ENCODE data around the gene NMRAL1. TPM values are rescaled to one million over a fixed set of nuclear protein-coding genes. Genes with fewer than 3 reads are reported as not detected.

The NMRAL1 gene
- total RNA-seq, 1 donor from 2014 or later: 28.5 TPM

DNA sequence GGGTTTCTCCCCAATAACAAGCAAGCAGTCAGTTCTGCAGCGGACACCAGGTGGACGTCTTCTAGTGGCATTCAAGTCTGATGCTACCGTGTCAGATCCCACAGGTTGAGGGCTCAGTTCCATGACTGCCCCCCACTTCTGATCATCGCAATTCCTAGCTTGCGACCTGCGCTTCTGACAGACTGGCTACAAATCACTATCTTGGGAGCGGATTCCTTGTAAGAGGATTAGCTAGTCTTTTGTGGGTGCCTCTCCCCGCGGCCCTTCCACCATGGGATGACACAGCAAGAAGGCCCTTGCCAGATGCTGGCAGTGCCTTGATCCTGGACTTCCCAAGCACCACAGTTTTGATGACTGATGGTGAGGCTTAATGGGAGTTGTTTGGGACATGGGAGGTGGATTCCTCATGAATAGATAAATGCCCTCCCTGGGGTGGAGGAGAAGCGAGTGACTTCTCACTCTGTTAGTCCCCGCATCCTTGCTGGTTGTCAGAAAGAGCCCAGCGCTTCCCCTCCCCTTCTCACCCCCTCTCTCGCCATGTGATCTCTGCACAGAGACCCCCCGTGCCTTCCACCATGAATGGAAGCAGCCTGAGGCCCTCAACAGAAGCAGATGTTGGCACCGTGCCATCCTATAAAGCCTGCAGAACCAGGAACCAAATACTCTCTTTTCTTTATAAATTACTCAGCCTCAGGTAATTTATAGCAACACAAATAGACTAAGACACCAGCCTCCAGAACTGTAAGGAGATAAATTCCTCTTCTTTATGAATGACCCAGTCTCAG is 45.0 kb upstream of the NMRAL1 start:
- H3K4me2 ChIP-seq (ENCODE audit: low read length): no peak overlapping the region
- no peak overlapping the region for H2AFZ ChIP-seq (ENCODE audit: low read depth, low read length)
- no peaks in the 10 kb centered on the region for H3K9me3 ChIP-seq (ENCODE audit: insufficient read depth, low read depth, low read length)
- Mint-ChIP-seq H3K9me3 (ENCODE audit: unreplicated experiment) (peaks cover 2% of the 10 kb centered on the region), H3K4me1 (ENCODE audit: low read depth, unreplicated experiment) (peaks cover 22% of the 10 kb centered on the region), H3K36me3 (ENCODE audit: low read depth, unreplicated experiment) (peaks cover 13% of the 10 kb centered on the region), H3K27ac (ENCODE audit: unreplicated experiment) (no peak overlapping the region), H3K4me3 (ENCODE audit: unreplicated experiment) (peak overlapping the region; percentile 54), H3K27me3 (ENCODE audit: low read depth, unreplicated experiment) (no peaks in the 10 kb centered on the region)
- peaks cover 56% of the 10 kb centered on the region for H4K20me1 ChIP-seq (ENCODE audit: insufficient read depth, low read length)
- no peaks in the 10 kb centered on the region for H3K4me1 ChIP-seq (ENCODE audit: insufficient read depth, low read length)
- H3K36me3 ChIP-seq (ENCODE audit: insufficient read depth, low read length): no peaks in the 10 kb centered on the region
- DNase-seq (ENCODE audit: low read depth): no peak
- peaks cover 7% of the 10 kb centered on the region for H3K79me2 ChIP-seq (ENCODE audit: insufficient read depth, low read length)
- H3K27ac ChIP-seq (ENCODE audit: low read depth, low read length): no peak overlapping the region
- TF ChIP-seq EZH2 (IDR thresholded peaks at IDR 0.05; ENCODE audit: insufficient read depth, low read length): no peak
- TF ChIP-seq, protein P1, sequence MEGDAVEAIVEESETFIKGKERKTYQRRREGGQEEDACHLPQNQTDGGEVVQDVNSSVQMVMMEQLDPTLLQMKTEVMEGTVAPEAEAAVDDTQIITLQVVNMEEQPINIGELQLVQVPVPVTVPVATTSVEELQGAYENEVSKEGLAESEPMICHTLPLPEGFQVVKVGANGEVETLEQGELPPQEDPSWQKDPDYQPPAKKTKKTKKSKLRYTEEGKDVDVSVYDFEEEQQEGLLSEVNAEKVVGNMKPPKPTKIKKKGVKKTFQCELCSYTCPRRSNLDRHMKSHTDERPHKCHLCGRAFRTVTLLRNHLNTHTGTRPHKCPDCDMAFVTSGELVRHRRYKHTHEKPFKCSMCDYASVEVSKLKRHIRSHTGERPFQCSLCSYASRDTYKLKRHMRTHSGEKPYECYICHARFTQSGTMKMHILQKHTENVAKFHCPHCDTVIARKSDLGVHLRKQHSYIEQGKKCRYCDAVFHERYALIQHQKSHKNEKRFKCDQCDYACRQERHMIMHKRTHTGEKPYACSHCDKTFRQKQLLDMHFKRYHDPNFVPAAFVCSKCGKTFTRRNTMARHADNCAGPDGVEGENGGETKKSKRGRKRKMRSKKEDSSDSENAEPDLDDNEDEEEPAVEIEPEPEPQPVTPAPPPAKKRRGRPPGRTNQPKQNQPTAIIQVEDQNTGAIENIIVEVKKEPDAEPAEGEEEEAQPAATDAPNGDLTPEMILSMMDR (IDR thresholded peaks at IDR 0.05; ENCODE audit: insufficient read depth, low read depth, low read length): no peak
- no peak overlapping the region for H3K9ac ChIP-seq (ENCODE audit: low read length)
- no peak for FAIRE-seq
- no peak overlapping the region for H3K4me3 ChIP-seq (ENCODE audit: insufficient read depth, low read depth, low read length)
- H3K27me3 ChIP-seq (ENCODE audit: insufficient read depth, low read length): no peaks in the 10 kb centered on the region

DNA sequence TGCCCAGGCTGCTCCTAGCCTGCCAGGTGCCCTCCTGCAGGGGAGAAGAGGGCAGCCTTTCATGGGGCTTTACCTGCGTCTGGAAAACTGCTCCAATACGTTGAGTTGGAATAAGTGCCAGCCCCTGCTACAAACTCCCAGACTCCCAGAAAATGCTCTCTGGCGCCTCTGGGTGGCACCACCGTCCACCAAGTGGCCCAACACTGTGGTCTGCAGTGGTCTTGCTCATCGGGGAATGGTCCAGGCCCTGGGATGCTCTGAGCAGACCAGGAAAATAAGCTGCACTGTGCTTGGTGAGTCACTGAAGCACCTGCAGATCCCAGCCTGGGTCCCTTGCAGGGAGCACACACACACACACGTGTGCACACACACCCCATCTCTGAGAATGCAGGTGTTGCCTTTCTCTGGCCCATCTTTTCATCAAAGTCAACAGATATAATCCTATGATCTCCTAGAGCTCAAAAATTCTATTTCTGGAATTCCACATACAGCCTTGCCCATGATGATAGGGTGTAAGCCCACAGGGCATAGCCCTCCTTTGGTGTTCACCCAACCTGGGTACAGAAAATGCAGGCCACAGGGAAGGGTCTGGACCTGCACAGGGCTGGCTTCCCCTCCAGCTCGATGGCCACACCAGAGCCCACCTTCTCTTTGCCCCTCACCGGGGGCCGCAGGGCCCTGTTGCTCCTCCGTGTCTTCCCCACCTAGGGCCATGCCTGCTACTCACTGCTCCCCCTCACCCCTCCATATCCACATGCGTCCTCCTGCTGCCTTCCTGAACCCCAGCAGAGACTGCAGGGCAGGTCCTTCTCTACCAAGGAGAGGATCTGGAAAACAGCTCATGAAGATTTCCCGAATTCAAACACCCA is 43.6 kb upstream of the NMRAL1 start:
- no peaks in the 10 kb centered on the region for H3K9me3 Mint-ChIP-seq (ENCODE audit: unreplicated experiment)
- no peak overlapping the region for H3K27ac Mint-ChIP-seq (ENCODE audit: unreplicated experiment)
- H3K27ac ChIP-seq (ENCODE audit: low read depth, low read length): no peak overlapping the region
- DNase-seq (ENCODE audit: low read depth): no peak
- no peaks in the 10 kb centered on the region for H3K9me3 ChIP-seq (ENCODE audit: insufficient read depth, low read depth, low read length)
- H2AFZ ChIP-seq (ENCODE audit: low read depth, low read length): no peak overlapping the region
- peaks cover 6% of the 10 kb centered on the region for H3K79me2 ChIP-seq (ENCODE audit: insufficient read depth, low read length)
- H3K27me3 ChIP-seq (ENCODE audit: insufficient read depth, low read length): no peaks in the 10 kb centered on the region
- TF ChIP-seq, protein P1 (IDR thresholded peaks at IDR 0.05; ENCODE audit: insufficient read depth, low read depth, low read length): peak; percentile 58
- TF ChIP-seq EZH2 (IDR thresholded peaks at IDR 0.05; ENCODE audit: insufficient read depth, low read length): no peak
- no peaks in the 10 kb centered on the region for H3K36me3 ChIP-seq (ENCODE audit: insufficient read depth, low read length)
- no peak overlapping the region for H3K9ac ChIP-seq (ENCODE audit: low read length)
- peaks cover 21% of the 10 kb centered on the region for H3K4me1 Mint-ChIP-seq (ENCODE audit: low read depth, unreplicated experiment)
- H3K4me1 ChIP-seq (ENCODE audit: insufficient read depth, low read length): no peaks in the 10 kb centered on the region
- H3K4me3 ChIP-seq (ENCODE audit: insufficient read depth, low read depth, low read length): no peak overlapping the region
- peaks cover 3% of the 10 kb centered on the region for H3K36me3 Mint-ChIP-seq (ENCODE audit: low read depth, unreplicated experiment)
- peaks cover 46% of the 10 kb centered on the region for H4K20me1 ChIP-seq (ENCODE audit: insufficient read depth, low read length)
- FAIRE-seq: no peak
- H3K4me2 ChIP-seq (ENCODE audit: low read length): no peak overlapping the region
- no peak overlapping the region for H3K4me3 Mint-ChIP-seq (ENCODE audit: unreplicated experiment)
- no peaks in the 10 kb centered on the region for H3K27me3 Mint-ChIP-seq (ENCODE audit: low read depth, unreplicated experiment)

All from astrocyte (in vitro differentiated cells and primary cell).